Measurements from ENCODE around the gene PAQR7. TPM values are rescaled to one million over a fixed set of nuclear protein-coding genes. Genes with fewer than 3 reads are reported as not detected.

PAQR7 gene
- total and polyA plus RNA-seq, 8 donors = 3.2 to 13.0 (median 4.5) TPM

GRCh38 chr1:25820247-25821111, 55.0 kb downstream of the PAQR7 start:
- Histone ChIP-seq H3K4me1 (peaks cover 16 to 19% (median 18%) of the 10 kb centered on the region in 3 donors), H3K27me3 (no peaks in the 10 kb centered on the region), H3K36me3 (peaks cover 0 to 2% (median 0%) of the 10 kb centered on the region in 3 donors), H3K4me3 (peak overlapping the region; percentile 74 to 97 (median 86)), H3K27ac (peak overlapping the region; percentile 91 to 95 (median 92)), H3K9me3 (no peaks in the 10 kb centered on the region)
- no peak for TF ChIP-seq CTCF (IDR thresholded peaks at IDR 0.05)
- ATAC-seq (peak; percentile 32 to 65 (median 50)), DNase-seq (peak in 3 of 6 donors; percentile 53 to 84 (median 59)), FAIRE-seq (no peak)
- WGBS, 2 donors = 1% methylated on average over 66 to 67 of the region's 67 CpGs
- intact Hi-C loops (cut with DNase I) = no loop called here

DNA sequence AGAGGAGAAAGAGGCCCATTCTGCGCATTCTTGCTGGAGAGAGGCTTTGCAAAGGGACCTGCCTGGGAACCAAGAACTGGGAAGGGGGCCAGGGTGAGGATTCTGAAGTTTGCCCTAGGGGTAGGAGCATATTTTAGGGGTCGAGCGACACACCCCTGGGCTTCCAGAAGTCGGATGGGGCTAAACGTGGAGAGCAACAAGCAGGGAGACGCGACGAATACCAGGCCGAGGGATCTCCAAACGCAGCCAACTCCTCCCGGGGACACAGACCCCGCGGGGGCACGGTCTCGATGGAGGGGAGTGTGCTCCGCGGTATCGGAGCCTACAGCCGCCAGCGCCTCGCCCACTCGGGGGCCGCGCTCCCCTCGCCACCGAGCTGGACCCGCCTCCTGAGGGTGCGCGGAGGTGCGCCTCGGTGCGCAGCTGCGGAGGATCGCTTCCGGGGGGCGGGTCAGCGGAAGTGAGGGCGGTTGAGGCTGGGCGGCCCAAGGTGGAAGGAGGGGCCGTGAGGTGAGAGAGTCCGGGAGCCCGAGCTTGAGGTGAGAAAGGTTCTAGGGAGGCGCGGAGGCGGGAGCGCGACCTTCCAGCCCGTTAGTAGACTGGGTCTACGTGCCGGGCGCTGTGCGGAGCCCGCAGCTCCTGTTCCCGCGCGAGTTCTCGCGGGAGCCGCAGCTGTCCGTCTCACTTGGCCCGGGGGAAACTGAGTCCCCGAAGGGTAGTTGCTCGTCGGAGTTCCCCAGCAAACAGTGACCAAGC, 55.8 kb downstream of the PAQR7 start, which contains the start of gene MTFR1L:
Gene MTFR1L (plus strand): TSS at position 464 of the 756 bp plus-strand sequence. CDS start 3,151 bp downstream, outside the sequence.
- H3K27me3 ChIP-seq = no peaks in the 10 kb centered on the region
- peaks cover 16 to 19% (median 18%) of the 10 kb centered on the region in 3 donors for H3K4me1 ChIP-seq
- intact Hi-C loops (cut with DNase I) = loop anchor here in 1 of 3 donors (10.0 kb wide), 1 partner anchor 415 kb away; no protein-coding TSS in a partner anchor
- H3K36me3 ChIP-seq = peaks cover 0 to 5% (median 1%) of the 10 kb centered on the region in 3 donors
- peak within 1 kb of the TSS; percentile 91 to 95 (median 92) for H3K27ac ChIP-seq
- FAIRE-seq = no peak
- H3K9me3 ChIP-seq = no peaks in the 10 kb centered on the region
- TF ChIP-seq CTCF (IDR thresholded peaks at IDR 0.05) = no peak
- peak within 1 kb of the TSS; percentile 74 to 97 (median 86) for H3K4me3 ChIP-seq
- DNase-seq = peak; percentile 91 to 95 (median 92)
- WGBS, 2 donors = 1% methylated on average over 53 to 64 of the region's 64 CpGs
- ATAC-seq = peak; percentile 86 to 94 (median 92)

DNA sequence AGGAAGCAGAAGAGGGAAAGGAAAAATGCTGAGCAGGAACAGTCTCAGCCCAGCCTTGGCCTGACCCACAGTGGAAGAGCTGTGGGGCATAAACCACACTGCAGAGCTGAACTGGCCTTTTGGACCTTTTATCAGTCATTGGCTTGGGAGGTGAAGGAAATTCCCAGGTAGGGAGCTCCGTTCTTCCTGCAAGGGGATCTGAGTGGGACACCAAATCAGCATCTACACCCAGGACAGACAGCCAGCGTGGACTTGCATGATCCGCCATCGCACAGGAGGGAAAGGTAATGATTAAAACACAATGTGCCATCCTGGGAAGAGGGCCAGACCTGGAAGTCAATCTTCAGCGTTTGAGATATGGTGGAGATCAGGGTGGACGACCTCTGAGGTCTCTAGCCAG, 56.9 kb downstream of the PAQR7 start:
- intact Hi-C loops (cut with DNase I) = loop anchor here in 1 of 3 donors (10.0 kb wide), 1 partner anchor 414 kb away; no protein-coding TSS in a partner anchor
- no peak for DNase-seq
- Histone ChIP-seq H3K4me3 (peak overlapping the region in 2 of 4 donors; percentile 74 to 97), H3K36me3 (peaks cover 0 to 12% (median 5%) of the 10 kb centered on the region in 3 donors), H3K9me3 (no peaks in the 10 kb centered on the region), H3K4me1 (peaks cover 16 to 19% (median 18%) of the 10 kb centered on the region in 3 donors), H3K27me3 (no peaks in the 10 kb centered on the region), H3K27ac (peak overlapping the region in 2 of 4 donors; percentile 52 to 94)
- TF ChIP-seq CTCF (IDR thresholded peaks at IDR 0.05) = no peak
- no peak for ATAC-seq
- WGBS, 2 donors = 20 to 21% methylated on average over 6 of the region's 6 CpGs
- FAIRE-seq = no peak

GRCh38 chr1:25817840-25818501, 57.5 kb downstream of the PAQR7 start:
- TF ChIP-seq CTCF (IDR thresholded peaks at IDR 0.05) = no peak
- Histone ChIP-seq H3K9me3 (no peaks in the 10 kb centered on the region), H3K4me3 (no peak overlapping the region), H3K27ac (peak overlapping the region in 1 of 4 donors; percentile 94), H3K27me3 (no peaks in the 10 kb centered on the region), H3K36me3 (peaks cover 0 to 15% (median 5%) of the 10 kb centered on the region in 3 donors), H3K4me1 (peaks cover 16 to 19% (median 18%) of the 10 kb centered on the region in 3 donors)
- FAIRE-seq (no peak), DNase-seq (peak in 1 of 6 donors; percentile 49), ATAC-seq (no peak)
- WGBS, 2 donors = 35 to 37% methylated on average over 8 of the region's 8 CpGs
- intact Hi-C loops (cut with DNase I) = loop anchor here in 1 of 3 donors (10.0 kb wide), 1 partner anchor 413 kb away; no protein-coding TSS in a partner anchor

Data from pancreas (tissue), 10 donors.